ENCODE results near the gene CUBN. TPM values are rescaled to one million over a fixed set of nuclear protein-coding genes. Genes with fewer than 3 reads are reported as not detected.
A peak's percentile ranks its signal among the peaks of the same experiment; 100 is the strongest.

Gene CUBN
- total and polyA plus RNA-seq, 5 donors from 2014 or later = 0.01 to 4.7 (median 0.15) TPM

DNA sequence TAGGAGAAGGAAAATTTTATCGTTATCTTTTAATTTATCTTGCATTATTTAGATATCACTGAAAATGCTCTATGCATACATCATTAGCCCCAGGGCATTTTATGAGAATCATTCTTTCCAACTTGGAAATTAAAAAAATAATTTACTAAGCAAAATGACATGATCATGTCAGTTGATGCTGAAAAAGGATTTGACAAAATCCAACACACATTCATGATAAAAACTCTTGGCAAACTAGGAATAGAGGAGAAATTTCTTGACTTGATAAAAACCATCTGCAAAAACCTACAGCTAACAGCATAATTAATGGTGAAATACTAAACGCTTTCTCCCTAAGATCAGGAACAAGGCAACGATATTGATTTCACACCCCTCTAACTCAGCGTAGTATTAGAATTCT, 272.2 kb downstream of the CUBN start:
- no peaks in the 10 kb centered on the region for H3K27me3 Mint-ChIP-seq
- no peak overlapping the region for H3K4me3 Mint-ChIP-seq
- DNase-seq = no peak

DNA sequence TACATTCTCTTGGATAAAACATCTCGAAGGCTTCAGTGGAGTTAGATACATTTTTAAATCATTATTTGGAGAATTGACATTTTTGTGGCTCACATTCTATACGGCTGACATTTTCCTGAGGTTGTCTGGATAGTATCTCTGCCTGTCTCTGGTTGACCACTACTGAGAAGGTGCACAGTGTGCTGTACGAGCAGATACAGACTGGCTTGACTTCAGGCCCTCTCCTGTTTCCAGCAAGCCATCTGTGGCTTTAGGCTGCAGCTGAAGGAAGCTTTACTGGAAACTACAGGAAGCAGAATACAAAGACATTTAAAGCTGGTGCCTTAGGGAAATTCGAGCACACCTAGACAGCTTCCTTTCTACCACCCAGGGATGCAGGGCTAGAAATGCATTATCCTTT, 273.0 kb downstream of the CUBN start:
- Mint-ChIP-seq H3K4me3 (no peak overlapping the region), H3K36me3 (peaks cover 4% of the 10 kb centered on the region), H3K27ac (no peak overlapping the region), H3K4me1 (peaks cover 0 to 3% (median 0%) of the 10 kb centered on the region in 4 donors), H3K9me3 (peaks cover 0 to 5% (median 0%) of the 10 kb centered on the region in 7 donors), H3K27me3 (no peaks in the 10 kb centered on the region)
- Histone ChIP-seq H3K4me3 (ENCODE audit: low read depth, low read length) (no peak overlapping the region), H3K36me3 (ENCODE audit: control insufficient read depth, insufficient read depth, low read length) (no peaks in the 10 kb centered on the region), H3K27me3 (ENCODE audit: control insufficient read depth, insufficient read depth, low read length) (no peaks in the 10 kb centered on the region), H3K27ac (ENCODE audit: insufficient read depth, low read length, poor library complexity, severe bottlenecking) (no peak overlapping the region), H3K4me1 (ENCODE audit: control insufficient read depth, insufficient read depth, low read length, poor library complexity, severe bottlenecking) (no peaks in the 10 kb centered on the region), H3K9me3 (ENCODE audit: control insufficient read depth in 2 of 2, low read length in 2 of 2) (no peaks in the 10 kb centered on the region)
- DNase-seq (no peak), ATAC-seq (ENCODE audit: low read depth in 2 of 2) (no peak)

More for the DNA sequence above, 272.2 kb downstream of the CUBN start:
- Histone ChIP-seq H3K36me3 (ENCODE audit: control insufficient read depth, insufficient read depth, low read length) (no peaks in the 10 kb centered on the region), H3K27ac (ENCODE audit: insufficient read depth, low read length, poor library complexity, severe bottlenecking) (no peak overlapping the region), H3K27me3 (ENCODE audit: control insufficient read depth, insufficient read depth, low read length) (no peaks in the 10 kb centered on the region), H3K4me3 (ENCODE audit: low read depth, low read length) (no peak overlapping the region), H3K4me1 (ENCODE audit: control insufficient read depth, insufficient read depth, low read length, poor library complexity, severe bottlenecking) (no peaks in the 10 kb centered on the region), H3K9me3 (ENCODE audit: control insufficient read depth in 2 of 2, low read length in 2 of 2) (no peaks in the 10 kb centered on the region)
- peaks cover 0 to 5% (median 0%) of the 10 kb centered on the region in 7 donors for H3K9me3 Mint-ChIP-seq
- H3K4me1 Mint-ChIP-seq = peaks cover 0 to 3% (median 0%) of the 10 kb centered on the region in 4 donors
- no peak overlapping the region for H3K27ac Mint-ChIP-seq
- peaks cover 4% of the 10 kb centered on the region for H3K36me3 Mint-ChIP-seq
- no peak for ATAC-seq (ENCODE audit: low read depth in 2 of 2)

DNA sequence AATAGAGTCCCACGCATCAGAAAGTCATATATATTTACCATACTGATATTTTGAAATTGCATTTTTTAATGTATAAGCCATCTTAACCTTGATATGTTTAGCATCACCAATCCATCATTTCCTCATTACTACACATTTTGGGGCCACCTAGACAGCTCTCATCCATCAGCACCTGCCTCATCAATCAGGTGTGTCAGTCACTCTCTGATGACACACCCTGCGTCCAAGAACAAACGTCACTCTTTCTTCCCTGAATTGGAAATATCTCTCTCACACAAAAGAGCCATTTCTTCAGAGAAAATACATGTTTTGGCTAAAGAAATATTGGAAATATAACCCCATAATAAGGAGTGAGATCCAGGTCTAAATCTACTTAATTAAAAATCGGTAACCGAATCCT, 273.5 kb downstream of the CUBN start:
- Histone ChIP-seq H3K4me1 (ENCODE audit: control insufficient read depth, insufficient read depth, low read length, poor library complexity, severe bottlenecking) (no peaks in the 10 kb centered on the region), H3K27ac (ENCODE audit: insufficient read depth, low read length, poor library complexity, severe bottlenecking) (no peak overlapping the region), H3K36me3 (ENCODE audit: control insufficient read depth, insufficient read depth, low read length) (no peaks in the 10 kb centered on the region), H3K9me3 (ENCODE audit: control insufficient read depth in 2 of 2, low read length in 2 of 2) (no peaks in the 10 kb centered on the region), H3K4me3 (ENCODE audit: low read depth, low read length) (no peak overlapping the region), H3K27me3 (ENCODE audit: control insufficient read depth, insufficient read depth, low read length) (no peaks in the 10 kb centered on the region)
- DNase-seq = no peak
- peaks cover 4% of the 10 kb centered on the region for H3K36me3 Mint-ChIP-seq
- no peak overlapping the region for H3K4me3 Mint-ChIP-seq
- H3K27me3 Mint-ChIP-seq = no peaks in the 10 kb centered on the region
- ATAC-seq (ENCODE audit: low read depth in 2 of 2) = no peak
- peaks cover 0 to 5% (median 0%) of the 10 kb centered on the region in 7 donors for H3K9me3 Mint-ChIP-seq
- no peak overlapping the region for H3K27ac Mint-ChIP-seq
- H3K4me1 Mint-ChIP-seq = peaks cover 0 to 3% (median 0%) of the 10 kb centered on the region in 4 donors

DNA sequence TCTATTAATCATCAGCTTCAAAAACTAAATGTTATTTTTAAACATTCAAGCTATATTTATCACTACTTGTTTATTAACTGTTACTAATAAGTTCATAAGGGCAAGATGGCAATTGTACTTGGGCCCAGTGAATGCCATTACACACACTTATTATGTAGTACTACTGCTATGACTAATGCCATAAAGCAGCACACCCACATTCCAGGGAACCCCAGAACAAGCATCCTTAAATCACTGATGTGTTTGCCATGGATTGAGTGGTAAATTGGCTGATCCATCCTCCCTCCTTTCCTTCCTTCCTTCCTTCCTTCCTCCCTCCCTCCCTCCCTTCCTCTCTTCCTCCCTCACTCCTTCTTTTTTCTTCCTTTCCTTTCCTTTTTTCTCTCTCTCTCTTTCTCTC, 275.0 kb downstream of the CUBN start:
- Histone ChIP-seq H3K4me3 (ENCODE audit: low read depth, low read length) (no peak overlapping the region), H3K4me1 (ENCODE audit: control insufficient read depth, insufficient read depth, low read length, poor library complexity, severe bottlenecking) (no peaks in the 10 kb centered on the region), H3K9me3 (ENCODE audit: control insufficient read depth in 2 of 2, low read length in 2 of 2) (no peaks in the 10 kb centered on the region), H3K27me3 (ENCODE audit: control insufficient read depth, insufficient read depth, low read length) (no peaks in the 10 kb centered on the region), H3K36me3 (ENCODE audit: control insufficient read depth, insufficient read depth, low read length) (no peaks in the 10 kb centered on the region), H3K27ac (ENCODE audit: insufficient read depth, low read length, poor library complexity, severe bottlenecking) (no peak overlapping the region)
- Mint-ChIP-seq H3K27ac (no peak overlapping the region), H3K4me1 (peaks cover 0 to 3% (median 0%) of the 10 kb centered on the region in 4 donors), H3K4me3 (no peak overlapping the region), H3K27me3 (peaks cover under 1% of the 10 kb centered on the region), H3K36me3 (no peaks in the 10 kb centered on the region), H3K9me3 (no peaks in the 10 kb centered on the region)
- DNase-seq (no peak), ATAC-seq (ENCODE audit: low read depth in 2 of 2) (no peak)

DNA sequence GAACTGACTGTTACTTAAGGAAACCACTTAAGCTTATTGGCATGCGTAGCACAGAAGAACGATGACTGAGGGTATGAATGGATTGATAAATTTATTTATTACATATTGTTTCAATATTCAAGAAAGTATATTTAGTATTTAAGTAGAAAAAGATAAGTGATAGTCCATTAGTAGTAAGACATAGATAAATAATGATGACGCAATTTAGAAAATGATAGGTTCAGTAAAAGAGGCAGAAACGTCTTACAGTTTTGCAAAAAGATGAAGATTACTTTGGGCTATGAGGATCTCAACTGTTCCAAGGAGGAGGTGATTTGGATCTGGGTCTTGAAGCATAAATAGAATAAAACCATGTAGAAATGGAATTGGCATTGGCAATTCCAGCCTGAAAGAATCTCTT, 275.8 kb downstream of the CUBN start:
- no peaks in the 10 kb centered on the region for H3K27me3 ChIP-seq (ENCODE audit: control insufficient read depth, insufficient read depth, low read length)
- peaks cover 4% of the 10 kb centered on the region for H3K36me3 Mint-ChIP-seq
- no peaks in the 10 kb centered on the region for H3K36me3 ChIP-seq (ENCODE audit: control insufficient read depth, insufficient read depth, low read length)
- no peak overlapping the region for H3K27ac Mint-ChIP-seq
- ATAC-seq (ENCODE audit: low read depth in 2 of 2) = no peak
- no peaks in the 10 kb centered on the region for H3K9me3 Mint-ChIP-seq
- peaks cover 0 to 3% (median 2%) of the 10 kb centered on the region in 4 donors for H3K4me1 Mint-ChIP-seq
- peaks cover 5% of the 10 kb centered on the region for H3K27me3 Mint-ChIP-seq
- no peak overlapping the region for H3K4me3 ChIP-seq (ENCODE audit: low read depth, low read length)
- no peak for DNase-seq
- H3K9me3 ChIP-seq (ENCODE audit: control insufficient read depth in 2 of 2, low read length in 2 of 2) = no peaks in the 10 kb centered on the region
- H3K4me1 ChIP-seq (ENCODE audit: control insufficient read depth, insufficient read depth, low read length, poor library complexity, severe bottlenecking) = no peaks in the 10 kb centered on the region
- no peak overlapping the region for H3K4me3 Mint-ChIP-seq
- H3K27ac ChIP-seq (ENCODE audit: insufficient read depth, low read length, poor library complexity, severe bottlenecking) = no peak overlapping the region

DNA sequence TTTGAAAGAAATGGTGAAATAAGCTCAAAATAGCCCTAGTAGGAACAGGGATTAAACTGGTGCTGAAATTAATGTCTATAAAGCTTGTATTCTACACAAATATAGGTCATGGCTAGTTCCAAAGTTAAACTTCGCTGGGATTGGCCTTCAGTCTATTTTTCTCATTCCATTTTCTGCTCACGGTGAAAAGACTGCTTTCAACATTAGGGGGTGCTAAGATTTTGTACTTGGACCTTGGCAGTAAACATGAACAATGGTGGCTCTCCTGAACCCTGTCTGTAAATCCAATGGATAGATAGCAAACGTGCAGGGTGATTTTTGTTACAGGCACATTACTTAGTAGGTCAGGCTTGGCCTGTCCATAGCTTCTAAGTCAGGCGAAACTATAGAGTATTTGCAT, 276.4 kb downstream of the CUBN start:
- no peaks in the 10 kb centered on the region for H3K9me3 Mint-ChIP-seq

DNA sequence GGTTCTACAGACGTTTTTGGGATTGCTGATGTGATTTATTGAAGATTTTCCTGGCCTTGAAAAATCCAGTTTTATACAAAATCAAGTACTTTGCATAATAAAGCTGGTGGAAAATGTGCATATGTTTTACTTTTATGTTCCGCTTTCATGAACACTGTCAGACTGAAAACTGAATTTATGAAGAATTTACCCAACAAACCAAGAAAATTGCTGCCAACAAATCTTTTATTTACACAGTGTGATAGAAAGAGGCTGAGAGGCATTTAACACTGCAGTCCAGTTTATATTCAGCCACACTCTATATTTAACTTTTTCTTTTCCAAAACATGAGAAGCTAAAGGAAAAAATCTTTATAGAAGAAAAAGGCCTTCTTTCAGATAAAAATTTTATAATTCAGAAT, 277.0 kb downstream of the CUBN start:
- H3K27ac Mint-ChIP-seq = no peak overlapping the region
- no peak overlapping the region for H3K4me3 Mint-ChIP-seq
- DNase-seq (no peak), ATAC-seq (ENCODE audit: low read depth in 2 of 2) (no peak)
- H3K27ac ChIP-seq (ENCODE audit: insufficient read depth, low read length, poor library complexity, severe bottlenecking) = no peak overlapping the region
- H3K9me3 ChIP-seq (ENCODE audit: control insufficient read depth in 2 of 2, low read length in 2 of 2) = no peaks in the 10 kb centered on the region
- no peaks in the 10 kb centered on the region for H3K9me3 Mint-ChIP-seq
- peaks cover 0 to 3% (median 2%) of the 10 kb centered on the region in 4 donors for H3K4me1 Mint-ChIP-seq
- no peaks in the 10 kb centered on the region for H3K27me3 ChIP-seq (ENCODE audit: control insufficient read depth, insufficient read depth, low read length)
- H3K4me3 ChIP-seq (ENCODE audit: low read depth, low read length) = no peak overlapping the region
- H3K4me1 ChIP-seq (ENCODE audit: control insufficient read depth, insufficient read depth, low read length, poor library complexity, severe bottlenecking) = no peaks in the 10 kb centered on the region
- H3K36me3 Mint-ChIP-seq = peaks cover 4% of the 10 kb centered on the region
- H3K36me3 ChIP-seq (ENCODE audit: control insufficient read depth, insufficient read depth, low read length) = no peaks in the 10 kb centered on the region
- H3K27me3 Mint-ChIP-seq = peaks cover 5% of the 10 kb centered on the region

More for the DNA sequence above, 276.4 kb downstream of the CUBN start:
- no peak overlapping the region for H3K4me3 Mint-ChIP-seq
- H3K27me3 Mint-ChIP-seq = peaks cover 5% of the 10 kb centered on the region
- no peak for ATAC-seq (ENCODE audit: low read depth in 2 of 2)
- no peaks in the 10 kb centered on the region for H3K27me3 ChIP-seq (ENCODE audit: control insufficient read depth, insufficient read depth, low read length)
- peaks cover 0 to 3% (median 2%) of the 10 kb centered on the region in 4 donors for H3K4me1 Mint-ChIP-seq
- no peaks in the 10 kb centered on the region for H3K4me1 ChIP-seq (ENCODE audit: control insufficient read depth, insufficient read depth, low read length, poor library complexity, severe bottlenecking)
- no peak overlapping the region for H3K27ac ChIP-seq (ENCODE audit: insufficient read depth, low read length, poor library complexity, severe bottlenecking)
- H3K36me3 Mint-ChIP-seq = peaks cover 4% of the 10 kb centered on the region
- DNase-seq = peak in 1 of 3 donors; percentile 29
- no peak overlapping the region for H3K27ac Mint-ChIP-seq
- H3K36me3 ChIP-seq (ENCODE audit: control insufficient read depth, insufficient read depth, low read length) = no peaks in the 10 kb centered on the region
- no peaks in the 10 kb centered on the region for H3K9me3 ChIP-seq (ENCODE audit: control insufficient read depth in 2 of 2, low read length in 2 of 2)
- H3K4me3 ChIP-seq (ENCODE audit: low read depth, low read length) = no peak overlapping the region

DNA sequence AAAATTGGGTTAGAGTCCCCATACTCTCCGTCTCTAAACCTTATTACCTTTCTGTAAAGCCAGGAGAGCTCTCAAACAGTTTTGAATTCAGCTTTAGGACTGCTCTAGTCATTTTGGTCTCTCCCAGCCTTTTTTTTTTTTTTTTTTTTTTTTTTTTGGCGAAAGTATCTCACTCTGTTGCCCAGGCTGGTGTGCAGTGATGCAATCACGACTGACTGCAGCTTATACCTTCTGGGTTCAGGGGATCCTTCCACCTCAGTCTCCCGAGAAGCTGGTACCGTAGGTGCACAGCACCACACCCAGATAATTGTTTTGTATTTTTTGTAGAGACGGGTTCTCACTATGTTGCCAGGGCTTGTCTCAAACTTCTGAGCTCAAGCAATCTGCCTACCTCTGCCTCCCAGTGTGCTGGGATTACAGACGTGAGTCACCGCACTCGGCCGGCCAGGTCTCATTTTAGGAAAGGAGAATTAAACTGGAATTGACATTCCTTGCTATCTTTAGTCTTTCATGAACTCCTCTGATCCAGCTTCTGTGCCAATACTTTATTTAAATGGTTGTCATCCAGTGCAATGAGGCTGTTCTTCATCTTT, 281.0 kb downstream of the CUBN start:
- Mint-ChIP-seq H3K36me3 (peaks cover 4% of the 10 kb centered on the region), H3K4me1 (peaks cover 0 to 3% (median 0%) of the 10 kb centered on the region in 4 donors), H3K9me3 (no peaks in the 10 kb centered on the region), H3K4me3 (no peak overlapping the region), H3K27me3 (peaks cover 5% of the 10 kb centered on the region), H3K27ac (no peak overlapping the region)
- no peak overlapping the region for H3K27ac ChIP-seq (ENCODE audit: insufficient read depth, low read length, poor library complexity, severe bottlenecking)
- no peaks in the 10 kb centered on the region for H3K4me1 ChIP-seq (ENCODE audit: control insufficient read depth, insufficient read depth, low read length, poor library complexity, severe bottlenecking)
- no peaks in the 10 kb centered on the region for H3K36me3 ChIP-seq (ENCODE audit: control insufficient read depth, insufficient read depth, low read length)
- H3K9me3 ChIP-seq (ENCODE audit: control insufficient read depth in 2 of 2, low read length in 2 of 2) = no peaks in the 10 kb centered on the region
- no peak overlapping the region for H3K4me3 ChIP-seq (ENCODE audit: low read depth, low read length)
- H3K27me3 ChIP-seq (ENCODE audit: control insufficient read depth, insufficient read depth, low read length) = no peaks in the 10 kb centered on the region
- ATAC-seq (ENCODE audit: low read depth in 2 of 2) (no peak), DNase-seq (no peak)
